ENCODE results near the gene DDAH1. TPM values are rescaled to one million over a fixed set of nuclear protein-coding genes. Genes with fewer than 3 reads are reported as not detected.

DDAH1 gene
- total RNA-seq, 1 experiment from 2014 or later, result 65.9 TPM

- H3K4me3 ChIP-seq (ENCODE audit: low read length), result no peak overlapping the region
- peaks cover 77% of the 10 kb centered on the region for H3K79me2 ChIP-seq (ENCODE audit: low read length)
- intact Hi-C loops (cut with micrococcal nuclease), result no loop called here
- H3K9ac ChIP-seq (ENCODE audit: low read length), result no peak overlapping the region
- no peak for TF ChIP-seq EZH2phosphoT487 (IDR thresholded peaks at IDR 0.05; ENCODE audit: borderline replicate concordance, low read length)
- TF ChIP-seq EZH2 (IDR thresholded peaks at IDR 0.05; ENCODE audit: low read length, unreplicated experiment), result no peak
- TF ChIP-seq CTCF (conservative IDR thresholded peaks at IDR 0.05; ENCODE audit: low read depth, low read length), result no peak
- BruUV-seq (replicated peaks), result no TSS peak
- H3K9me3 ChIP-seq (ENCODE audit: low read length), result peaks cover 13% of the 10 kb centered on the region; the same call in 1 of the 2 replicates
- ATAC-seq (no peak), DNase-seq (no peak)
- H3K36me3 ChIP-seq (ENCODE audit: low read depth, low read length), result peaks cover 14% of the 10 kb centered on the region; the same call in 1 of the 2 replicates
- no peak overlapping the region for H3K27ac ChIP-seq (ENCODE audit: low read length)
- H3K9me2 ChIP-seq (replicated peaks; ENCODE audit: low read length), result no peaks in the 10 kb centered on the region
- H2AFZ ChIP-seq (ENCODE audit: low read length), result no peak overlapping the region
- H3K4me1 ChIP-seq (ENCODE audit: insufficient read depth, low read length), result no peaks in the 10 kb centered on the region
- no peaks in the 10 kb centered on the region for H3K27me3 ChIP-seq (ENCODE audit: low read length)
- no peaks in the 10 kb centered on the region for H3F3A ChIP-seq (ENCODE audit: low read length, unreplicated experiment)
- ChIA-PET POLR2A (ENCODE audit: unreplicated experiment) (no interaction called here), CTCF (no interaction called here)
- H4K20me1 ChIP-seq (ENCODE audit: low read length), result no peaks in the 10 kb centered on the region
- H3K4me2 ChIP-seq (ENCODE audit: low read length), result no peak overlapping the region
These were observed 78.8 kb downstream of the DDAH1 start for GRCh38 chr1:85386068-85386722.

GRCh38 chr1:85379203-85380136, 85.5 kb downstream of the DDAH1 start:
- no peak for TF ChIP-seq EZH2 (IDR thresholded peaks at IDR 0.05; ENCODE audit: low read length, unreplicated experiment)
- TF ChIP-seq EZH2phosphoT487 (IDR thresholded peaks at IDR 0.05; ENCODE audit: borderline replicate concordance, low read length), result no peak
- no peak for TF ChIP-seq CTCF (conservative IDR thresholded peaks at IDR 0.05; ENCODE audit: low read depth, low read length)
- Histone ChIP-seq H3K4me1 (ENCODE audit: insufficient read depth, low read length) (peaks cover 2% of the 10 kb centered on the region), H3K27ac (ENCODE audit: low read length) (no peak overlapping the region), H4K20me1 (ENCODE audit: low read length) (no peaks in the 10 kb centered on the region), H3K9me3 (ENCODE audit: low read length) (peaks cover 13% of the 10 kb centered on the region; the same call in 1 of the 2 replicates), H3K36me3 (ENCODE audit: low read depth, low read length) (peaks cover 14% of the 10 kb centered on the region; the same call in 1 of the 2 replicates), H2AFZ (ENCODE audit: low read length) (no peak overlapping the region), H3K9ac (ENCODE audit: low read length) (no peak overlapping the region), H3F3A (ENCODE audit: low read length, unreplicated experiment) (no peaks in the 10 kb centered on the region), H3K4me2 (ENCODE audit: low read length) (no peak overlapping the region), H3K9me2 (replicated peaks; ENCODE audit: low read length) (no peaks in the 10 kb centered on the region), H3K79me2 (ENCODE audit: low read length) (peaks cover 74% of the 10 kb centered on the region), H3K4me3 (ENCODE audit: low read length) (no peak overlapping the region), H3K27me3 (ENCODE audit: low read length) (no peaks in the 10 kb centered on the region)
- DNase-seq (no peak), ATAC-seq (no peak)
- ChIA-PET POLR2A (ENCODE audit: unreplicated experiment) (no interaction called here), CTCF (no interaction called here)
- intact Hi-C loops (cut with micrococcal nuclease), result no loop called here
- no TSS peak for BruUV-seq (replicated peaks)

Data from PC-3 (cell line).